ENCODE measurements around the gene MAEA. TPM values are rescaled to one million over a fixed set of nuclear protein-coding genes. Genes with fewer than 3 reads are reported as not detected.

MAEA gene
- total and polyA plus RNA-seq, 10 of the 15 experiments (the other 5 are each of a cell fraction or from before 2014, with no cell fraction given), result 3.6 to 67.1 (median 54.6) TPM

DNA sequence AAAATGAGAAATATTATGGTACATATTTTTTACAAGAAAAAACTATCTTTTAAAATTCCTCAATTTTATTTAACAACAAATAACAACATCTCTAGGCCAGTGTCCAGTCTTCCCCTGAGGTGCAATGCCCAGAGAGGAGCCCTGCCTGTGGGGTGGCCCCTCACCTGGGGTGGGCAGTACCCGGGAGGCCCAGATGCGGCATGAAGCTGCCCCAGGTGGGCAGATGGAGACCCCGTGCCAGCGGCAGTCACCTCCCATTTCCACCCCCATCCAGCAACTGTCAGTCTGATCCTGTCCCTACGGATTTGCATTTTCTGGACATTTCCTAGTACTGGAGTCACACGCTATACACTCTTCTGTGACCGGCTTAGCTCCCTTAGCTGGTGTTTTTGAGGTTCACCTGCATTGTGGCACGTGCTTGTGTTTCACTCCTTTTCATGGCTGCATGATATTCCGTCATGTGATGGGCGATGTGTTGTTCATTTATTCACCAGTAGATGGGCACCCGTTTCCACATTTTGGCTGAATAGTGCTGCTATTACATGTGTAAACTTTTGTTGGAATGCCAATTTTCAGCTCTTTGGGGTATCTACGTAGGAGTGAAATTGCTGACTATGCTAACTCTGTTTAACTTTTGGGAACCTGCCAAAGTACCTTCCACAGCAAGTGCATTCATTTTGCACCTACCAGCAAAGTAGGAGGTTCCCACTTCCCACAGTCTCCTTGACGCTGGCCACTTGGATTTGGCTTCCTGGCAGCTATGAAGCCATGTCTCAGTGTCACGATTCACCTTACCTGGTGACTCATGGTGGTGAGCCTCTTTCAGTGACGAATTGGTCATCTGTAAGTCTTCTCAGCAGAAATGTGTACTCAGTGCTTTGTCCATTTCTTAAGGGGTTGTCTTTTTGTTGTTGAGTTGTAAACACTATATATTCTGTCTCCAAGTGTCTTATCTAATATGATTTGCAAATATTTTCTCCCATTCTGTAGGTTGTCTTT, 11.7 kb upstream of the MAEA start (continued):
- TF ChIP-seq RAD51 (IDR thresholded peaks at IDR 0.05) (no peak), BACH1 (IDR thresholded peaks at IDR 0.05; ENCODE audit: borderline replicate concordance) (no peak), SUPT20H (IDR thresholded peaks at IDR 0.05; ENCODE audit: borderline replicate concordance, control insufficient read depth, low read depth, low read length) (no peak), TARDBP (IDR thresholded peaks at IDR 0.05; ENCODE audit: borderline replicate concordance) (no peak), TCF12 (IDR thresholded peaks at IDR 0.05; ENCODE audit: low read depth, low read length) (no peak)
- TF ChIP-seq, protein P1, sequence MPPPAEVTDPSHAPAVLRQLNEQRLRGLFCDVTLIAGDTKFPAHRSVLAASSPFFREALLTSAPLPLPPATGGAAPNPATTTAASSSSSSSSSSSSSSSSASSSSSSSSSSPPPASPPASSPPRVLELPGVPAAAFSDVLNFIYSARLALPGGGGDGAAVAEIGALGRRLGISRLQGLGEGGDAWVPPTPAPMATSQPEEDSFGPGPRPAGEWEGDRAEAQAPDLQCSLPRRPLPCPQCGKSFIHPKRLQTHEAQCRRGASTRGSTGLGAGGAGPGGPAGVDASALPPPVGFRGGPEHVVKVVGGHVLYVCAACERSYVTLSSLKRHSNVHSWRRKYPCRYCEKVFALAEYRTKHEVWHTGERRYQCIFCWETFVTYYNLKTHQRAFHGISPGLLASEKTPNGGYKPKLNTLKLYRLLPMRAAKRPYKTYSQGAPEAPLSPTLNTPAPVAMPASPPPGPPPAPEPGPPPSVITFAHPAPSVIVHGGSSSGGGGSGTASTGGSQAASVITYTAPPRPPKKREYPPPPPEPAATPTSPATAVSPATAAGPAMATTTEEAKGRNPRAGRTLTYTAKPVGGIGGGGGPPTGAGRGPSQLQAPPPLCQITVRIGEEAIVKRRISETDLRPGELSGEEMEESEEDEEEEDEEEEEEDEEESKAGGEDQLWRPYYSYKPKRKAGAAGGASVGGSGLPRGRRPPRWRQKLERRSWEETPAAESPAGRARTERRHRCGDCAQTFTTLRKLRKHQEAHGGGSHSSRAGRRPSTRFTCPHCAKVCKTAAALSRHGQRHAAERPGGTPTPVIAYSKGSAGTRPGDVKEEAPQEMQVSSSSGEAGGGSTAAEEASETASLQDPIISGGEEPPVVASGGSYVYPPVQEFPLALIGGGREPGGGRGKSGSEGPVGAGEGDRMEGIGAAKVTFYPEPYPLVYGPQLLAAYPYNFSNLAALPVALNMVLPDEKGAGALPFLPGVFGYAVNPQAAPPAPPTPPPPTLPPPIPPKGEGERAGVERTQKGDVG (CRISPR knock-in tag; IDR thresholded peaks at IDR 0.05), result no peak
- TF ChIP-seq, protein P2, sequence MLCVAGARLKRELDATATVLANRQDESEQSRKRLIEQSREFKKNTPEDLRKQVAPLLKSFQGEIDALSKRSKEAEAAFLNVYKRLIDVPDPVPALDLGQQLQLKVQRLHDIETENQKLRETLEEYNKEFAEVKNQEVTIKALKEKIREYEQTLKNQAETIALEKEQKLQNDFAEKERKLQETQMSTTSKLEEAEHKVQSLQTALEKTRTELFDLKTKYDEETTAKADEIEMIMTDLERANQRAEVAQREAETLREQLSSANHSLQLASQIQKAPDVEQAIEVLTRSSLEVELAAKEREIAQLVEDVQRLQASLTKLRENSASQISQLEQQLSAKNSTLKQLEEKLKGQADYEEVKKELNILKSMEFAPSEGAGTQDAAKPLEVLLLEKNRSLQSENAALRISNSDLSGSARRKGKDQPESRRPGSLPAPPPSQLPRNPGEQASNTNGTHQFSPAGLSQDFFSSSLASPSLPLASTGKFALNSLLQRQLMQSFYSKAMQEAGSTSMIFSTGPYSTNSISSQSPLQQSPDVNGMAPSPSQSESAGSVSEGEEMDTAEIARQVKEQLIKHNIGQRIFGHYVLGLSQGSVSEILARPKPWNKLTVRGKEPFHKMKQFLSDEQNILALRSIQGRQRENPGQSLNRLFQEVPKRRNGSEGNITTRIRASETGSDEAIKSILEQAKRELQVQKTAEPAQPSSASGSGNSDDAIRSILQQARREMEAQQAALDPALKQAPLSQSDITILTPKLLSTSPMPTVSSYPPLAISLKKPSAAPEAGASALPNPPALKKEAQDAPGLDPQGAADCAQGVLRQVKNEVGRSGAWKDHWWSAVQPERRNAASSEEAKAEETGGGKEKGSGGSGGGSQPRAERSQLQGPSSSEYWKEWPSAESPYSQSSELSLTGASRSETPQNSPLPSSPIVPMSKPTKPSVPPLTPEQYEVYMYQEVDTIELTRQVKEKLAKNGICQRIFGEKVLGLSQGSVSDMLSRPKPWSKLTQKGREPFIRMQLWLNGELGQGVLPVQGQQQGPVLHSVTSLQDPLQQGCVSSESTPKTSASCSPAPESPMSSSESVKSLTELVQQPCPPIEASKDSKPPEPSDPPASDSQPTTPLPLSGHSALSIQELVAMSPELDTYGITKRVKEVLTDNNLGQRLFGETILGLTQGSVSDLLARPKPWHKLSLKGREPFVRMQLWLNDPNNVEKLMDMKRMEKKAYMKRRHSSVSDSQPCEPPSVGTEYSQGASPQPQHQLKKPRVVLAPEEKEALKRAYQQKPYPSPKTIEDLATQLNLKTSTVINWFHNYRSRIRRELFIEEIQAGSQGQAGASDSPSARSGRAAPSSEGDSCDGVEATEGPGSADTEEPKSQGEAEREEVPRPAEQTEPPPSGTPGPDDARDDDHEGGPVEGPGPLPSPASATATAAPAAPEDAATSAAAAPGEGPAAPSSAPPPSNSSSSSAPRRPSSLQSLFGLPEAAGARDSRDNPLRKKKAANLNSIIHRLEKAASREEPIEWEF (IDR thresholded peaks at IDR 0.05; ENCODE audit: insufficient replicate concordance, low read depth, low read length), result no peak

Measured in GM12878 (cell line).